Stimulated activated CD4-positive, alpha-beta T cell treated with anti-CD3 and anti-CD28 coated beads, TNF-alpha, amount 100 ng/mL, for 48 hours (primary cell): ENCODE results near the gene SLC16A6.
"Not testable (repeated sequence)": the region's sequence is repeated elsewhere in the genome, so short reads cannot be mapped to it uniquely, and the experiment has no call there.

ENCODE experiments used
- DNase-seq, 3 donors: peaks; one replicate each; pipeline ENCODE4 v3.0.0-alpha.2; 2020; ENCODE audit warnings: low read depth in 3 of 3

The SLC16A6 gene

DNA sequence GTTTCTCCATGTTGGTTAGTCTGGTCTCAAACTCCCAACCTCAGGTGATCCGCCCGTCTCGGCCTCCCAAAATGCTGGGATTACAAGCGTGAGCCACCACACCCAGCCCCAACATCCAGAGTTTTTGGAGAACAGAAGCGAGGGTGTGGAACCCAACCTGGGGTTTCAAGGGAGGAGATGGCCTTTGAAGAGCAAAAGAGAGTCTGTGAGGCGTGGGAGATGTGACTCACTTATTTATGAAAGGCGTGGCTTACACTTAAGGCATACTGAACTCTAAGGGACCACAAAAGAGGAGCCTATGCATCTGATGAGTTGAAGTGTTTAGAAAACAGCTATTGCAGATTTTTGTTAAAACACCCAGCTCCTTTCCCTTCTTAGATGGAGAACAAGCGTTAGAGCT lies 19.2 kb upstream of the SLC16A6 start:
- no peak for DNase-seq

- not testable (repeated sequence) for DNase-seq
These were observed 18.2 kb upstream of the SLC16A6 start for GRCh38 chr17:68309066-68309670.

GRCh38 chr17:68308486-68308885 lies 17.6 kb upstream of the SLC16A6 start:
- not testable (repeated sequence) for DNase-seq

GRCh38 chr17:68307443-68307842 lies 16.5 kb upstream of the SLC16A6 start:
- DNase-seq = no peak

DNA sequence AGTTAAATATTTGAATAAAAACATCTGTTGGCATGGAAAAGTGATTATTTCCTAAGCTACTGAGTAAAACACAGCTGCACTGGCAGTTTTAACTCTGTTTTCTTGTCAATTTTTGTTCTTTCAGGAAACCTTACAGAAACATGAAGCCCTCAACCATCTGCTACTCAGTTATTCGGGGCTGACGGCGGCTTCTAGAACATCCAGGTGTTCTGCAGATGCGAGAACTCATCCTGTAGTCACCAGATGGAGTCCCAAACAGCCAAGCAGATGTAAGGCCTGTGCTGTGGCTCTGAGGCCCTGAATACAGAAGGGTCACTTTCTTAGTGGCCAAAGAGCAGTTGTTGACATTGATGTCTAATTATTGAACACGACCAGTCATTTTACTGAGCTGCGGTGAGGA lies 15.9 kb upstream of the SLC16A6 start:
- no peak for DNase-seq

DNA sequence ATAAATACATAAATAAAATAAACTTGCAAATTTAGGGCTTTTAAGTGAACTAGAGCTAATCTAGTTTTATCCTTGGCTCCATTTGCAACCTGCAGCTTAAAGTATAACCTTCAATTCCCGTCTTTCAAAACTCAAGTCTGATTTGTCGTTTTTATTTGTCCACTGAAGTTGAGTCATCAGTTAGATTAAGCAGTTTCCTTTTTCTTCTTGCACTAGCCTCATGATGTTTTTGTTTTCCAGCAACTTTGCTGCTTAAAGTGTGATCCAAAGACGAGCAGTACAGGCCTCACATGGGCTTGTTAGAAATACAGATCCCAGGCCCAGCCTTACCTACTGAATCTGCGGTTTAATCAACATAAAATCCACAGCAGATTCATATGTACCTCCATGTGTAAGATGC lies 14.2 kb upstream of the SLC16A6 start:
- no peak for DNase-seq

DNA sequence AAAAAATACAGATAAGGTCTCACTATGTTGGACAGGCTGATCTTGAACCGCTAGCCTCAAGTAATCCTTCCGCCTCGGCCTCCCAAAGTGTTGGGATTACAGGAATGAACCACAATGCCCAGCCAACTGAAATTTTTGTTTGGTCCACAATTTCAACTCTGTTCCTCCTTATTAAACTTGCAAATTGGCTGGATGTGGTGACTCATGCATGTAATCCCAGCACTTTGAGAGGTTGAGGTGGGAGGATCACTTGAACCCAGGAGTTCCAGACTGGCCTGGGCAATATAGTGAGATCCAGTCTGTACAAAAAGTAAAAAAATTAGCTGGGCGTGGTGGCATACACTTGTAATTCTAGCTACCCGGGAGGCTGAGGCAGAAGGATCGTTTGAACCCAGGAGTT lies 13.8 kb upstream of the SLC16A6 start:
- no peak for DNase-seq

GRCh38 chr17:68302666-68303065 lies 11.7 kb upstream of the SLC16A6 start:
- no peak for DNase-seq

- DNase-seq = no peak
These were observed 11.2 kb upstream of the SLC16A6 start for GRCh38 chr17:68302066-68302564.

GRCh38 chr17:68301438-68301959 lies 10.6 kb upstream of the SLC16A6 start:
- DNase-seq = no peak

DNA sequence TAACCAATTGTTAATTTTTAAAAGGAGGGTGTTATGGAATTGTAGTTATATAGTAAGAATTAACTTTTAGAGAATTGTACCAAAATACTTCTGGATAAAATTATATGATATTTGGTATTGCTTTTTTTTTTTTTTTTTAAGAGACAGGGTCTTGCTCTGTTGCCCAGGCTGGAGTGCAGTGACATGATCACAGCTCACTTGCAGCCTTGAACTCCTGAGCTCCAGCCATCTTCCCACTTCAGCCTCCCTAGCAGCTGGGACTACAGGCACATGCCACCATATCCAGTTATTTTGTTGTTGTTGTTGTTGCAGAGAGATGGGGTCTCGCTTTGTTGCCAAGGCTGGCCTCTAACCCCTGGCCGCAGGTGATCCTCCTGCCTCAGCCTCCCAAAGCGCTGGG lies 8.9 kb upstream of the SLC16A6 start:
- no peak for DNase-seq

DNA sequence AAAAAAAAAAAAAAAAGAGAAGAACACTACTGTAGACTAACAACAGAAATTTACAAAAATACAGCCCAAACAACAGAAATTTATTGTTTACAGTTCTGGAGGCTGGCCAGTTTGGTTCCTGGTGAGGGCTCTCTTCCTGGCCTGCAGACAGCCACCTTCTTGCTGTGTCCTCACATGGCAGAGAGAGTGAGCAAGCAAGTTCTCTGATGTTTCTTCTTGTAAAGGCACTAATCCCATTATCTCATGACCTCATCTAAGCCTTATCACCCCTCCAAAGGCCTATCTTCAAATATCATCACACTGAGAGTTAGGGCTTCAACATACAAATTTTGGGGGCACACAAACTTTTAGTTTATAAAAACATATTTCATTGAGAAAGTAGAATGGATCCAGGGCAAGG lies 7.7 kb upstream of the SLC16A6 start:
- DNase-seq = no peak

- no peak for DNase-seq
These were observed 6.3 kb upstream of the SLC16A6 start for GRCh38 chr17:68297195-68297594.

- no peak for DNase-seq
These were observed 5.6 kb upstream of the SLC16A6 start for GRCh38 chr17:68296217-68297191.

- DNase-seq = peak in 2 of 3 donors; percentile 44 to 45
These were observed 4.2 kb upstream of the SLC16A6 start for GRCh38 chr17:68295086-68295485.

GRCh38 chr17:68294617-68295016 lies 3.7 kb upstream of the SLC16A6 start:
- no peak for DNase-seq

DNA sequence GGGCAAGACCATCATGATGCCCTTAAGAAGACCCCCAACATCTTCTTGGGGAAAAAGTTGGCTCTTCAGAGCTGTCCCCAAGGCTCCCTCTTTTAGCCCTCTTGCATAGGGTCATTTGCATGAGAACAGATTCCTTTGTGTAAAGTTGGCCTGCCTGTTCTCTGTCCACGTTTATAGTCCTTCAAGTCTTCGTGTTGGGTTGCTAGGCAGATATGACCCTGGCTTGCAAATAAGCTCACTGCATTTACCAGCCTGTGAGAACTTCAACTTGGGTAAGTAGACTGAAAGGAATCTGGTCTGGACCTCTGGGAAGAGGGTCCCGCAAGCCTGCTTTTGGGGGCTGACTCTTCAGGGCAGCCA lies 3.2 kb upstream of the SLC16A6 start:
- no peak for DNase-seq

DNA sequence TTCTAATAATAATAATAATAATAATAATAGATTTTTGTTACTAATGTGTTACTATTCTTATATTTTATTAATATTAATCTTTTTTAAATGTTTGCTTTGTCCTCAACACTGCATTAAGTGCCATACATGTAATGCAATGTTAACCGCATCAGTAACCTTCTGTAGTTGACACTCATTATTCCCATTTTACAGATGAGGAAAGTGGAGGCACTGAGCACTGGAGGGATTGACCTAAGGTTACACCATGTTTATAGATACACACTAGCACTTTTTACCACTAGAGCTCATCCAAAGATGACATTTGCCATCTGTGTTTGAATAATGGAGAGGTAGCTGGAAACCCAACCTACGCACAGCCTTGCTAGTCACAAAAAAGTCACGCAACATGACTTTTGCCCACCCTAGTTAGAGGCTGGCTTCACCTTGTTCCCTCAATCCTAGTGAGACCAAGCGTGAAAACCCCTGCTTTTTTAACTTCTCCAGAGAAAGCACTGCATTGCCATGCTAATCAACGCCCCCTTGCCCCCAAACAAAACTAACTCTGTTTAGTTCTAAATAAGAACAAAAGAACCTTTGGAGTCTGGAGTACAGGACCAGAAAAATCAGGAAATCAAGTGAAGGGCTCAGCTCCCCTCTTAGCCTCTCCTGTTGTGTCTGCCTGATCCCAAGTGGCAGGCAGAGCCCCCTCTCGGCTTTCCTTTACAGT lies 2.7 kb upstream of the SLC16A6 start:
- DNase-seq = no peak

DNA sequence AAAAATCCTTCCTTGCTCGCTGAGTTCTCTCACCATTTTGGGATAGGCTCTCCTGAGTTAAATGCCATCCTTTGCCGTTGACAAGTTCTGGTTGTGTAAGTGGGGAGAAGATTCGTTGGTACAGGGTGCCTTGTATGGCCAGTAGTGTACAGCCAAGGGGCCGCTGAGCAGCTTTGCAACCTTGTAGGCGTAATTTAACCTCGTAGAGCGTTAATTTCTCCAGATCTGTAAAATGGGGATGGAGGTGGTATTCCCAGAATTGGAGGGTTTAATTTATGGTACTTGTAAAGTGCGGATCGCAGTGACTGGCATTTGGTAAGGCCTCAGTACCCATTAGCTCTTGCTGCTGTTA lies 1.7 kb upstream of the SLC16A6 start:
- no peak for DNase-seq

DNA sequence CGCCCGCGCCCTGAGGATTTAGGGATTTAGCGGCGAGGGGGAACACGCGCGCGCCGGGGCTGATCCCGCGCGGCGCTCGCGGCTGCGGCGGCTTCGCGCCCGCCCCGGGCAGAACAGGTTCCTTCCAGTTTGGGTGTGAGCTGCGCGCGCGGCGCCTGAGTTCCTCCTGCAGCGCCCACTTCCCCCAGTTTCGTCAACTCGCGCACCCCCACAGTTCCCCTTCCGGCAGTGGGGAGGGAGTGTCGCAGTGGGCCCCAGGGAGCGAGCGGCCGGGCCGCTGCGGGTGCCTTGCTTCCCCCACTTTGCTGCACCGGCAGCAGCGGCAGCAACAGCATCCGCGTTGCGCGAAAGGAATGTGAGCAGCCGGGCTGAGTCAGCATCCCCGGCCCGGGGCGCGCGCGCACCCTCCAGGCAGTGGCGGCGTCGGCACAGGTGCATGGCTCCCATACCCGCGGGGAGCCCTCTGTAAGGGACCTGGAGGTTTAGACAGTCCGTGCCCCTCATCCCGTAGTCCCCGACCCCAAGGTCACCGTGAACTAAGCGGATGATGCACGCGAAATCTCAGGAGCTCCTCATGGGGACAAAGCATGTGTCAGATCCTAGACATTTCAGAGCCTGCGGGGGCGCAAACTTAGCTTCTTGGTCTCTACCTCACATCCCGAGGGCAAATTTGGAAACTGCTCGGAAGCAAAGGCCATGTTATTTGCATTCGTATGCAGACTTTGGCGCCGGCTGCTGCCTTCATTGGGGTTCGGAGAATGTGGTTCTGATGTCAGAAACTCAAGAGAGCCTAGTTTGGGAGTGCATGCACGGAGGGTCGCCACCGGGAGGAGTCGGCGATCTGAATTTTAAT lies 1.1 kb upstream of the SLC16A6 start:
- DNase-seq = peak; percentile 63 to 83 (median 77)

DNA sequence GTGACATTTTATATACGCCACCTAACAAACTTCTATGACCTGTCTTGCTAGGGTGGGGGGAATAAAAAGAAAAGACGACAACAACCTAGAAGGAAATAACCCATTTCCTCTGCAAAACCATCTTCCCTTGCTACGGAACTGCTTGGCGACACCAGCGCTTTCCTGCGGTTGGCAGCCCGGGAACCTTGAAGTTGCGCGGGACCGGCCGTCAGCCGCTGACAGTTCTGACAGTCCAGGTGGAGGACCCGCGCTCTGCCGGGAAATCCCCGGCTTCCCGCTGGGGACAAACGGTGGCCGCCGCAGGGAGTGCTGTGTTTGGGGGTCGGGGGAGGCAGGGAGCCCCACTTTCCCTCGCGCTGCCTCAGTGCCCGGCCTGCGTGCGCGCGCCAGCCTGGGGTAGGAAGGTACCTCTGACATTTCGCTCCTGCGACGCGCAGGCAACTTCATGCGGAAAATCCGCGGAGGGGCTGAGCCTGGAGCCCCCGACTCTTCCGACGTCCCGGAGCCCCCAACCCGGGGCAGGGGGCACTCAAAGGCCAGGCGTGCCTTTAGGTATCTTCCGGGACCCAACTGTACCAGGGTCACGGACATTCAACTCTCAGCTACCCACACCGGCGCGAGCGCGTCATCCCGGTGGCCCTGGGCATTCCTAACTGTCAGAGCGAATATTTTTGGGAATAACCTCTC lies 516 bp downstream of the SLC16A6 start:
- no peak for DNase-seq
